GM12801 (cell line): ENCODE measurements around the gene ITM2B.

Experiments used
- CTCF ChIP-seq: IDR thresholded peaks from one replicate; pipeline ENCODE4 v1.5.1; 2011; ENCODE audit warnings: control low read depth; ENCODE audit not compliant: insufficient read length; ENCODE audit errors: extremely low read depth

Gene ITM2B

GRCh38 chr13:48265217-48265815 is 32.3 kb downstream of the ITM2B start:
- TF ChIP-seq CTCF = no peak

- no peak for TF ChIP-seq CTCF
Observed at GRCh38 chr13:48266150-48266549, 33.1 kb downstream of the ITM2B start.

GRCh38 chr13:48266701-48267639 is 34.0 kb downstream of the ITM2B start:
- TF ChIP-seq CTCF = no peak

GRCh38 chr13:48268019-48268418 is 35.0 kb downstream of the ITM2B start:
- TF ChIP-seq CTCF = no peak

GRCh38 chr13:48273346-48273745 is 40.3 kb downstream of the ITM2B start:
- no peak for TF ChIP-seq CTCF

- no peak for TF ChIP-seq CTCF
Observed at GRCh38 chr13:48275507-48275906, 42.5 kb downstream of the ITM2B start.

GRCh38 chr13:48278806-48279205 is 45.8 kb downstream of the ITM2B start:
- no peak for TF ChIP-seq CTCF
